Adrenal gland (tissue), 12 donors: Measurements from ENCODE around the gene AHDC1. TPM values are rescaled to one million over a fixed set of nuclear protein-coding genes. Genes with fewer than 3 reads are reported as not detected.
A peak's percentile ranks its signal among the peaks of the same experiment; 100 is the strongest.

Source experiments
- DNase-seq, 7 donors: peaks; one replicate each; pipeline ENCODE4 v3.0.0-alpha.2; 2019 to 2020
- H3K27ac ChIP-seq, 5 donors: fragments of 200-600 bp; sonication (generic) in 4 of 5; 1 replicate in 3 of 5; 2 replicates in 2 of 5; pipeline versions ENCODE4 v1.5.1 to v1.8.0; 2016 to 2020; ENCODE audit warnings: mild to moderate bottlenecking in 1 of 5
- H3K27me3 ChIP-seq: fragments of 200-600 bp; 2 replicates; pipeline ENCODE4 v1.8.0; 2021
- H3K36me3 ChIP-seq, 2 donors: fragments of 200-600 bp; replicated peaks in 1 of 2; 1 replicate in 1 of 2; 2 replicates in 1 of 2; pipeline versions ENCODE4 v1.5.1 to v1.8.0; 2018 to 2022
- H3K4me1 ChIP-seq, 2 donors: fragments of 200-600 bp; replicated peaks in 1 of 2; 1 replicate in 1 of 2; 2 replicates in 1 of 2; pipeline versions ENCODE4 v1.5.1 to v1.8.0; 2018 to 2021
- H3K4me3 ChIP-seq, 4 donors: fragments of 200-600 bp; sonication (generic) in 3 of 4; one replicate each; pipeline ENCODE4 v1.5.1; 2016 to 2018
- H3K9me3 ChIP-seq, 3 donors: fragments of 200-600 bp; sonication (generic) in 1 of 3; replicated peaks in 1 of 3; 1 replicate in 2 of 3; 2 replicates in 1 of 3; pipeline versions ENCODE4 v1.5.1 to v1.8.0; 2016 to 2021
- CTCF ChIP-seq, 6 experiments: fragments of 450-650 bp in 4 of 6; fragments of 200-600 bp in 2 of 6; sonication (generic) in 1 of 6; IDR thresholded peaks; 1 replicate in 5 of 6; 2 replicates in 1 of 6; pipeline versions ENCODE4 v1.5.1 to v1.8.0; 2016 to 2021; ENCODE audit warnings: antibody characterized with exemption in 6 of 6, mild to moderate bottlenecking in 2 of 6, moderate library complexity in 1 of 6
- POLR2A ChIP-seq, 2 donors: fragments of 450-650 bp; IDR thresholded peaks; one replicate each; pipeline ENCODE4 v1.6.1; 2017; ENCODE audit warnings: antibody characterized with exemption in 2 of 2, mild to moderate bottlenecking in 2 of 2, moderate library complexity in 1 of 2
- WGBS, 4 donors: extraction: QIAGEN DNeasy Blood & Tissue Kit in 2 of 4; methylation state at CpG; one replicate each; pipeline versions ENCODE4 v1.1.5 to v1.1.7; 2013 to 2017; 5-methylcytosine and 5-hydroxymethylcytosine counted together
- intact Hi-C, 2 donors: fragments of 100-400 bp; cut with DNase I; formaldehyde crosslinking; loops; one replicate each; pipeline versions ENCODE4 v1.14.1 to v1.15.0; 2022 to 2023
- polyA plus RNA-seq, 3 donors: library from polyadenylated mRNA; stranded (reverse); fragments of 200-250 nt in 2 of 3; fragments of 350-450 nt in 1 of 3; fragmentation: Illumina TruSeq in 1 of 3; extraction: RNeasy Lipid Tissue Mini Kit (QIAGEN cat#74804) in 1 of 3; gene quantifications; one replicate each; pipeline ENCODE4 v1.2.3, GENCODE V29; 2013 to 2014
- total RNA-seq, 9 donors: library from RNA; depleted of rRNA in 4 of 9; stranded (reverse); fragments of >200 nt in 4 of 9; fragments of 120-200 nt in 1 of 9; fragmentation: NEBNext Ultra II Directional in 1 of 9; extraction: Animal tissue kit (Norgen Biotek cat#: 25700) in 1 of 9; gene quantifications; one replicate each; pipeline versions ENCODE4 v1.1.0 to v1.2.4, GENCODE V29; 2013 to 2023
- donor health status: healthy with polysubstance abuse.
- donor health status: Bipolar disorder and iron deficiency.
- donor health status: DM: yes; HTN: yes; CAD: no.
- donor health status: DM: no; HTN: no; CAD: no.
- donor health status: DM: no; HTN: no; CAD: no.
- donor health status: DM: yes; HTN: yes; CAD: no.

The AHDC1 gene
- total and polyA plus RNA-seq, 12 donors: 10.4 to 111 (median 61.3) TPM

DNA sequence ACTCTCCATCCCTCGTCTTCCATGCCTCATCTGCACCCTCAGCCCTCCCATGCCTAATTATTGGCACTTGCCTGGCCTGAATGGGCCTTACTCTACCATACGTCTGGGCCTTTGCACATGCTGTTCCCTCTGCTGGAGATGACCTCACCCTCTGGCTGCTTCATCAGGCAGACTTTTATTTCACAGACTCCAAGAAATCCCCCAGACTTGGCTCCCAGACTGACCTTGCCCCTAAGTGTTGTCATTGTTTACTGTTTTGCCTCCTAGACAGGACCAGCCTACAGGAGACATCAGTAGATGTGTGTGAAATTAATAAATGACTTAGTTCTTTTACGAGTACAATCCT lies 5.2 kb upstream of the AHDC1 start:
- no peaks in the 10 kb centered on the region for H3K9me3 ChIP-seq
- H3K4me3 ChIP-seq: no peak overlapping the region
- DNase-seq: peak in 1 of 7 donors; percentile 28
- WGBS, 4 donors: 39 to 57% (median 51%) methylated on average over 3 of the region's 3 CpGs
- H3K36me3 ChIP-seq: no peaks in the 10 kb centered on the region
- peaks cover 0 to 6% of the 10 kb centered on the region in 2 donors for H3K4me1 ChIP-seq
- intact Hi-C loops: loop anchor here in 1 of 2 donors (5.0 kb wide), 1 partner anchor 53 kb away; no protein-coding TSS in a partner anchor
- H3K27ac ChIP-seq: no peak overlapping the region
- no peaks in the 10 kb centered on the region for H3K27me3 ChIP-seq
- TF ChIP-seq CTCF (IDR thresholded peaks at IDR 0.05): no peak
- no peak for TF ChIP-seq POLR2A (IDR thresholded peaks at IDR 0.05)

GRCh38 chr1:27607239-27607804 lies 3.4 kb upstream of the AHDC1 start:
- Histone ChIP-seq H3K27ac (no peak overlapping the region), H3K9me3 (no peaks in the 10 kb centered on the region), H3K36me3 (no peaks in the 10 kb centered on the region), H3K27me3 (no peaks in the 10 kb centered on the region), H3K4me3 (no peak overlapping the region), H3K4me1 (peaks cover 0 to 6% of the 10 kb centered on the region in 2 donors)
- intact Hi-C loops: loop anchor here (2.0 to 5.0 kb wide), 2 partner anchors 55 kb away; no protein-coding TSS in a partner anchor
- DNase-seq: peak in 1 of 7 donors; percentile 47
- 61 to 88% (median 67%) methylated on average over 4 to 11 of the region's 11 CpGs for WGBS, 4 donors
- TF ChIP-seq POLR2A (IDR thresholded peaks at IDR 0.05) (no peak), CTCF (IDR thresholded peaks at IDR 0.05) (no peak)

DNA sequence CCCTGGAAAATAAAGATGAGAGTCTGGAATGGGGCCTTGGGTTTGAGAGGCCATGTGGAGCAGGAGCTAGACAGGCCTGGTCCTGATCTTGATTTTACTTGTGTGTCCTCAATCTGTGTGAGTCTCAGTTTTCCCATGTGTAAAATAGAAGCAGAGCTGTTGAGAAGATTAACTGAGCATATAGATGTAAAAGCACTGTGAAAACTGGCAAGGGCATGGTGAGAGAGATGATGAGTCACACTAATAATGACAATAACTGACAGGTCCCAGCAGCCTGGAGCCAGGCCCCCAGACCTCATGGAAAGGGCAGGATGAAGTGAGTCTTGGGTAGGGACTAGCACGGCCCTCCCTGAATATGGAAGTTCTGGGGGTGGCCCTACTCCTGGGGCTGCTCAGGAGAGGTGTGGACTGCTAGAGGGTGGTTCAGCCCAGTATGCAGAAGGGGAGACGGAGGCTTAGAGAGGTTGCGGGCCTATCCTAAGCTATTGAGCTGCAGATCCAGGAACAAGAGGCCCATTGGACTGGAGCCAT lies 2.8 kb upstream of the AHDC1 start:
- 68 to 77% (median 72%) methylated on average over 3 of the region's 3 CpGs for WGBS, 4 donors
- H3K4me3 ChIP-seq: no peak overlapping the region

More for the DNA sequence above, 2.8 kb upstream of the AHDC1 start:
- H3K27ac ChIP-seq: no peak overlapping the region
- no peak for DNase-seq
- H3K9me3 ChIP-seq: no peaks in the 10 kb centered on the region
- H3K36me3 ChIP-seq: no peaks in the 10 kb centered on the region
- TF ChIP-seq CTCF (IDR thresholded peaks at IDR 0.05) (no peak), POLR2A (IDR thresholded peaks at IDR 0.05) (no peak)
- no peaks in the 10 kb centered on the region for H3K27me3 ChIP-seq
- intact Hi-C loops: loop anchor here (2.0 to 5.0 kb wide), 2 partner anchors 56 kb away; no protein-coding TSS in a partner anchor
- peaks cover 3 to 10% of the 10 kb centered on the region in 2 donors for H3K4me1 ChIP-seq
